WTC11 (cell line): ENCODE data around the gene APBA1. TPM values are rescaled to one million over a fixed set of nuclear protein-coding genes. Genes with fewer than 3 reads are reported as not detected.

ENCODE experiments used
- ATAC-seq: fragments of 200-7000 bp; cut with Tn5 transposase; 2 replicates; pipeline ENCODE4 v1.10.0; 2021; ENCODE audit warnings: mild to moderate bottlenecking, moderate library complexity
- CTCF ChIA-PET: fragments of 300-600 bp; sonication (Branson Sonifier 250); formaldehyde crosslinking; loops from one replicate; lab custom pipeline; 2021; ENCODE audit warnings: antibody characterized with exemption; lab: Charles Lee
- POLR2A ChIA-PET: fragments of 350-600 bp; sonication (Branson Sonifier 250); formaldehyde crosslinking; loops from one replicate; lab custom pipeline; 2021; ENCODE audit warnings: antibody characterized with exemption; lab: Charles Lee
- DNase-seq: peaks from one replicate; pipeline ENCODE4 v3.0.0; 2021; ENCODE audit warnings: low spot score
- H3K27ac Mint-ChIP-seq: 2 replicates; pipeline ENCODE4 v1.8.0; 2021; ENCODE audit warnings: mixed read lengths
- H3K27me3 Mint-ChIP-seq: 2 replicates; pipeline ENCODE4 v1.8.0; 2021; ENCODE audit warnings: low read depth, mild to moderate bottlenecking, moderate library complexity, mixed read lengths
- H3K36me3 Mint-ChIP-seq: 2 replicates; pipeline ENCODE4 v1.8.0; 2021; ENCODE audit warnings: mixed read lengths
- H3K4me1 Mint-ChIP-seq: 2 replicates; pipeline ENCODE4 v1.8.0; 2022; ENCODE audit warnings: mixed read lengths
- H3K4me3 Mint-ChIP-seq: 2 replicates; pipeline ENCODE4 v1.8.0; 2021; ENCODE audit warnings: mild to moderate bottlenecking, moderate library complexity, mixed read lengths
- H3K9me3 Mint-ChIP-seq: 2 replicates; pipeline ENCODE4 v1.8.0; 2021; ENCODE audit warnings: mixed read lengths
- AR ChIP-seq: fragments of 250-450 bp; sonication (Bioruptor Pico); IDR thresholded peaks from 2 replicates; pipeline ENCODE4 v1.9.0; 2021; ENCODE audit warnings: mild to moderate bottlenecking
- CDX4 ChIP-seq: fragments of 250-450 bp; sonication (Bioruptor Pico); IDR thresholded peaks from 2 replicates; pipeline ENCODE4 v1.9.0; 2021; ENCODE audit warnings: moderate library complexity, mild to moderate bottlenecking, inconsistent platforms, borderline replicate concordance
- E2F1 ChIP-seq: sonication (generic); formaldehyde crosslinking; IDR thresholded peaks from 2 replicates; pipeline ENCODE4 v1.8.0; 2022; ENCODE audit warnings: mild to moderate bottlenecking, missing genetic modification reagents
- E2F5 ChIP-seq: sonication (generic); formaldehyde crosslinking; IDR thresholded peaks from 2 replicates; pipeline ENCODE4 v1.8.1; 2022; ENCODE audit warnings: mild to moderate bottlenecking, moderate library complexity, missing genetic modification reagents
- EMX1 ChIP-seq: fragments of 250-450 bp; sonication (Bioruptor Pico); IDR thresholded peaks from 2 replicates; pipeline ENCODE4 v1.8.0; 2021; ENCODE audit warnings: mild to moderate bottlenecking
- FOXP4 ChIP-seq: sonication (generic); formaldehyde crosslinking; IDR thresholded peaks from 2 replicates; pipeline ENCODE4 v1.8.0; 2022; ENCODE audit warnings: mild to moderate bottlenecking, missing genetic modification reagents
- MXD4 ChIP-seq: fragments of 250-450 bp; sonication (Bioruptor Pico); IDR thresholded peaks from 2 replicates; pipeline ENCODE4 v1.8.0; 2021; ENCODE audit warnings: mild to moderate bottlenecking, moderate library complexity, borderline replicate concordance
- NR1H2 ChIP-seq: sonication (generic); formaldehyde crosslinking; IDR thresholded peaks from 2 replicates; pipeline ENCODE4 v1.9.0; 2021; ENCODE audit warnings: mild to moderate bottlenecking, moderate library complexity, missing genetic modification reagents
- OVOL2 ChIP-seq: fragments of 250-450 bp; sonication (Bioruptor Pico); IDR thresholded peaks from 2 replicates; pipeline ENCODE4 v1.9.0; 2021; ENCODE audit warnings: mild to moderate bottlenecking, borderline replicate concordance
- USF1 ChIP-seq: sonication (generic); formaldehyde crosslinking; IDR thresholded peaks from 2 replicates; pipeline ENCODE4 v1.8.0; 2022; ENCODE audit warnings: mild to moderate bottlenecking, missing genetic modification reagents
- ZNF396 ChIP-seq: fragments of 250-450 bp; sonication (Bioruptor Pico); IDR thresholded peaks from 2 replicates; pipeline ENCODE4 v1.8.0; 2021; ENCODE audit warnings: mild to moderate bottlenecking, moderate library complexity, borderline replicate concordance
- ZNF512 ChIP-seq: sonication (generic); formaldehyde crosslinking; IDR thresholded peaks from 2 replicates; pipeline ENCODE4 v1.8.1; 2022; ENCODE audit warnings: missing genetic modification reagents, borderline replicate concordance
- total RNA-seq: library from RNA; stranded (reverse); gene quantifications from 3 replicates; pipeline ENCODE4 v1.2.3, GENCODE V29; 2021
- TF ChIP-seq, protein P1 (sequence below): fragments of 250-450 bp; sonication (Bioruptor Pico); IDR thresholded peaks from 2 replicates; pipeline ENCODE4 v2.1.2; 2022; ENCODE audit warnings: mild to moderate bottlenecking, moderate library complexity

APBA1 gene
- total RNA-seq, 1 experiment from 2014 or later = 0.94 TPM

GRCh38 chr9:69496846-69497450 is 175.2 kb downstream of the APBA1 start:
- ATAC-seq (no peak), DNase-seq (no peak)
- peaks cover 28% of the 10 kb centered on the region for H3K4me1 Mint-ChIP-seq
- H3K4me3 Mint-ChIP-seq = no peak overlapping the region
- H3K36me3 Mint-ChIP-seq = no peaks in the 10 kb centered on the region
- TF ChIP-seq AR (CRISPR knock-in tag) = no peak
- TF ChIP-seq E2F5 (CRISPR knock-in tag) = no peak
- TF ChIP-seq EMX1 (CRISPR knock-in tag) = no peak
- TF ChIP-seq USF1 (CRISPR knock-in tag) = no peak
- TF ChIP-seq E2F1 (CRISPR knock-in tag) = no peak
- TF ChIP-seq, protein P1, sequence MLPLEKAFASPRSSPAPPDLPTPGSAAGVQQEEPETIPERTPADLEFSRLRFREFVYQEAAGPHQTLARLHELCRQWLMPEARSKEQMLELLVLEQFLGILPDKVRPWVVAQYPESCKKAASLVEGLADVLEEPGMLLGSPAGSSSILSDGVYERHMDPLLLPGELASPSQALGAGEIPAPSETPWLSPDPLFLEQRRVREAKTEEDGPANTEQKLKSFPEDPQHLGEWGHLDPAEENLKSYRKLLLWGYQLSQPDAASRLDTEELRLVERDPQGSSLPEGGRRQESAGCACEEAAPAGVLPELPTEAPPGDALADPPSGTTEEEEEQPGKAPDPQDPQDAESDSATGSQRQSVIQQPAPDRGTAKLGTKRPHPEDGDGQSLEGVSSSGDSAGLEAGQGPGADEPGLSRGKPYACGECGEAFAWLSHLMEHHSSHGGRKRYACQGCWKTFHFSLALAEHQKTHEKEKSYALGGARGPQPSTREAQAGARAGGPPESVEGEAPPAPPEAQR (CRISPR knock-in tag) = no peak
- TF ChIP-seq CDX4 (CRISPR knock-in tag) = no peak
- TF ChIP-seq OVOL2 (CRISPR knock-in tag) = no peak
- no peak for TF ChIP-seq FOXP4 (CRISPR knock-in tag)
- no peak for TF ChIP-seq ZNF396 (CRISPR knock-in tag)
- TF ChIP-seq NR1H2 = no peak
- TF ChIP-seq ZNF512 (CRISPR knock-in tag) = no peak
- no peak for TF ChIP-seq MXD4 (CRISPR knock-in tag)
- no peaks in the 10 kb centered on the region; the same call in 1 of the 2 replicates for H3K27me3 Mint-ChIP-seq
- H3K9me3 Mint-ChIP-seq = no peaks in the 10 kb centered on the region
- ChIA-PET POLR2A (no interaction called here), CTCF (no interaction called here)
- H3K27ac Mint-ChIP-seq = no peak overlapping the region
